Natural killer cell (primary cell): Measurements from ENCODE around the gene PHACTR2. TPM values are rescaled to one million over a fixed set of nuclear protein-coding genes. Genes with fewer than 3 reads are reported as not detected.

ENCODE experiments used
- ATAC-seq, 3 donors: fragments of 150-1000 bp in 2 of 3; fragments of 200-7000 bp in 1 of 3; cut with Tn5 transposase; 1 replicate in 1 of 3; 2 replicates in 2 of 3; pipeline ENCODE4 v1.10.0; 2021; ENCODE audit warnings: mild to moderate bottlenecking in 2 of 3, moderate library complexity in 2 of 3
- DNase-seq, 2 donors: peaks; one replicate each; pipeline versions ENCODE4 v3.0.0 to v3.0.0-alpha.2; 2013 to 2021; ENCODE audit warnings: mixed read lengths in 1 of 2
- H3K27ac ChIP-seq: one replicate; pipeline ENCODE4 v1.5.1; 2013; ENCODE audit warnings: mild to moderate bottlenecking, low read length
- H3K27me3 ChIP-seq: one replicate; pipeline ENCODE4 v1.6.1; 2013; ENCODE audit warnings: low read length; ENCODE audit not compliant: control insufficient read depth, insufficient read depth
- H3K36me3 ChIP-seq: one replicate; pipeline ENCODE4 v1.6.1; 2013; ENCODE audit warnings: low read length; ENCODE audit not compliant: control insufficient read depth, insufficient read depth
- H3K4me1 ChIP-seq: one replicate; pipeline ENCODE4 v1.6.1; 2013; ENCODE audit warnings: low read length; ENCODE audit not compliant: control insufficient read depth, insufficient read depth
- H3K4me3 ChIP-seq: one replicate; pipeline ENCODE4 v1.5.1; 2013; ENCODE audit warnings: low read length
- H3K9me3 ChIP-seq: one replicate; pipeline ENCODE4 v1.6.1; 2013; ENCODE audit warnings: low read length; ENCODE audit not compliant: control insufficient read depth, insufficient read depth
- H3K27ac Mint-ChIP-seq, 2 donors: one replicate each; pipeline ENCODE4 v1.8.0; 2022; ENCODE audit warnings: mild to moderate bottlenecking in 2 of 2, mixed read lengths in 2 of 2, moderate library complexity in 1 of 2
- H3K27me3 Mint-ChIP-seq, 2 donors: one replicate each; pipeline ENCODE4 v1.8.0; 2022; ENCODE audit warnings: low read depth in 2 of 2, mixed read lengths in 2 of 2
- H3K36me3 Mint-ChIP-seq: one replicate; pipeline ENCODE4 v1.8.0; 2022; ENCODE audit warnings: mixed read lengths
- H3K4me1 Mint-ChIP-seq, 2 donors: one replicate each; pipeline ENCODE4 v1.8.0; 2022; ENCODE audit warnings: mixed read lengths in 2 of 2
- H3K4me3 Mint-ChIP-seq: one replicate; pipeline ENCODE4 v1.8.0; 2022; ENCODE audit warnings: mild to moderate bottlenecking, moderate library complexity, mixed read lengths
- H3K9me3 Mint-ChIP-seq, 2 donors: one replicate each; pipeline ENCODE4 v1.8.0; 2022; ENCODE audit warnings: mixed read lengths in 2 of 2
- CTCF ChIP-seq: fragments of 200-600 bp; IDR thresholded peaks from one replicate; pipeline ENCODE4 v1.8.0; 2022; ENCODE audit warnings: antibody characterized with exemption
- whole genome bisulfite sequencing: methylation state at CpG from one replicate; pipeline ENCODE4 v1.1.7; 2013; ENCODE audit warnings: missing lambda C conversion rate; ENCODE audit not compliant: insufficient coverage; 5-methylcytosine and 5-hydroxymethylcytosine counted together
- intact Hi-C: fragments of 100-400 bp; cut with micrococcal nuclease; formaldehyde crosslinking; loops from one replicate; pipeline ENCODE4 v1.14.2; 2022
- total RNA-seq, 4 donors: library from RNA; stranded (reverse); fragments of 120-200 nt in 1 of 4; gene quantifications; one replicate each; pipeline versions ENCODE4 v1.2.3 to v1.2.4, GENCODE V29; 2013 to 2022

Gene PHACTR2
- total RNA-seq, 3 donors from 2014 or later (not counting 1 experiment from before 2014, with no cell fraction given), result 23.8 to 32.7 (median 24.9) TPM

GRCh38 chr6:143698759-143699429 is 21.1 kb downstream of the PHACTR2 start:
- no peak for TF ChIP-seq CTCF
- intact Hi-C loops, result no loop called here

GRCh38 chr6:143699430-143699825 is 21.7 kb downstream of the PHACTR2 start:
- Mint-ChIP-seq H3K27ac (no peak overlapping the region), H3K4me1 (peaks cover 28 to 34% of the 10 kb centered on the region in 2 donors), H3K27me3 (no peaks in the 10 kb centered on the region), H3K36me3 (no peaks in the 10 kb centered on the region), H3K4me3 (no peak overlapping the region), H3K9me3 (no peaks in the 10 kb centered on the region)
- 97% methylated on average over 3 of the region's 3 CpGs for WGBS
- Histone ChIP-seq H3K27ac (no peak overlapping the region), H3K4me1 (no peaks in the 10 kb centered on the region), H3K36me3 (no peaks in the 10 kb centered on the region), H3K9me3 (no peaks in the 10 kb centered on the region), H3K4me3 (no peak overlapping the region), H3K27me3 (no peaks in the 10 kb centered on the region)
- no peak for ATAC-seq
- DNase-seq, result no peak
- no peak for TF ChIP-seq CTCF
- intact Hi-C loops, result no loop called here

More at GRCh38 chr6:143698759-143699429, 21.1 kb downstream of the PHACTR2 start:
- DNase-seq (no peak), ATAC-seq (no peak)
- Mint-ChIP-seq H3K36me3 (no peaks in the 10 kb centered on the region), H3K4me1 (peaks cover 28 to 37% of the 10 kb centered on the region in 2 donors), H3K27me3 (no peaks in the 10 kb centered on the region), H3K27ac (no peak overlapping the region), H3K4me3 (no peak overlapping the region), H3K9me3 (no peaks in the 10 kb centered on the region)
- H3K36me3 ChIP-seq, result no peaks in the 10 kb centered on the region
- H3K27me3 ChIP-seq, result no peaks in the 10 kb centered on the region
- H3K4me3 ChIP-seq, result no peak overlapping the region
- no peaks in the 10 kb centered on the region for H3K4me1 ChIP-seq
- no peak overlapping the region for H3K27ac ChIP-seq
- WGBS, result 95% methylated on average over 8 of the region's 8 CpGs
- H3K9me3 ChIP-seq, result no peaks in the 10 kb centered on the region

DNA sequence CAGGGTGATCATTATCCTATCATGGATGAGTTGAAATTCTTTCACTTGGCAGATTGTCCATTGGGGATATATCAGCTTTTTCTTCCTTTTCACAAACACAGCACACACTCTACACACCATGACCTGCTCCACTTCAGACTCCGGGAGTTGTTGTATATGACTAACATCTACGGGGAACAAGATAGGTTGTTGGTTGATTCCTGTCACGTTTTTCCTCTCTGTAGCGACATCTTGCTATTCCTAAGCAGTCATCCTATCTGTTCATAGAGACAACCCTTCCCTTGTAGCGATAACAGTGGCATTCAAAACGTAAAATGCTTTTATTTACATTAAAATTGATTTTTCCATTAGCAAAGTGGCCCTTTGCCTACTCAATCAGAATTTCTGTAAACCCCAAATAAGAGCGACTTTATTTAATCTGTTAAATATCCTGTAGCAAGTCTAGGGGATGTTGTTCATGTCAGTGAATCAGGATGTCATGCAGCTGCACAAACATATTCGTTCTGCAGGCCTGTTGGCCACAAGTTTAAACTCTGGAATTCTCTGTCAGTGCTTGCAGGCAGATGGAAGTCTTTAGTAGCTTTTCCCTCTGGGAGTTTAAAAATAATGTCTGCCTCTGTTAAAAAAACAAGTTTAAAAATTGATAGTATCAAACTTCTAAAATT is 23.1 kb downstream of the PHACTR2 start:
- H3K9me3 Mint-ChIP-seq, result no peaks in the 10 kb centered on the region
- H3K36me3 Mint-ChIP-seq, result no peaks in the 10 kb centered on the region
- DNase-seq (no peak), ATAC-seq (no peak)
- WGBS, result 92% methylated on average over 8 of the region's 8 CpGs
- H3K4me1 Mint-ChIP-seq, result peaks cover 23% of the 10 kb centered on the region in 2 donors
- no peak for TF ChIP-seq CTCF
- intact Hi-C loops, result no loop called here
- Histone ChIP-seq H3K27me3 (no peaks in the 10 kb centered on the region), H3K4me3 (no peak overlapping the region), H3K9me3 (no peaks in the 10 kb centered on the region), H3K36me3 (no peaks in the 10 kb centered on the region), H3K27ac (no peak overlapping the region), H3K4me1 (no peaks in the 10 kb centered on the region)
- no peaks in the 10 kb centered on the region for H3K27me3 Mint-ChIP-seq
- no peak overlapping the region for H3K4me3 Mint-ChIP-seq
- no peak overlapping the region for H3K27ac Mint-ChIP-seq
